HepG2 (cell line): ENCODE measurements around the gene PHRF1. TPM values are rescaled to one million over a fixed set of nuclear protein-coding genes. Genes with fewer than 3 reads are reported as not detected.

Source experiments
- ARHGAP35 ChIP-seq: sonication (generic); formaldehyde crosslinking; IDR thresholded peaks from 2 replicates; pipeline ENCODE4 v1.9.0; 2022; ENCODE audit warnings: mild to moderate bottlenecking, inconsistent platforms, moderate library complexity, missing genetic modification reagents, borderline replicate concordance
- ASH2L ChIP-seq: fragments of 300-600, 200-600 bp; sonication (generic); IDR thresholded peaks from 2 replicates; pipeline ENCODE4 v1.7.0; 2017; ENCODE audit warnings: low read depth, mild to moderate bottlenecking, moderate library complexity, mixed read lengths, low read length; ENCODE audit not compliant: insufficient read length
- CEBPB ChIP-seq: IDR thresholded peaks from 2 replicates; pipeline ENCODE4 v1.6.1; 2011; ENCODE audit warnings: low read depth, low read length, improper control_type of control experiment, borderline replicate concordance
- ELF3 ChIP-seq: IDR thresholded peaks from 2 replicates; pipeline ENCODE4 v1.6.1; 2016; ENCODE audit warnings: missing genetic modification reagents, missing compliant biosample characterization
- GABPA ChIP-seq, 2 experiments: IDR thresholded peaks; 2 replicates each; pipeline ENCODE4 v1.6.1; 2011 to 2016; ENCODE audit warnings: low read depth in 2 of 2, low read length in 1 of 2, missing biosample characterization in 1 of 2, missing genetic modification characterization in 1 of 2
- HCFC1 ChIP-seq: fragments of 150-350 bp; IDR thresholded peaks from 2 replicates; pipeline ENCODE4 v1.6.1; 2014; ENCODE audit warnings: low read depth, low read length
- HNF4G ChIP-seq, 2 experiments: sonication (generic) in 1 of 2; formaldehyde crosslinking in 1 of 2; IDR thresholded peaks; 2 replicates each; pipeline versions ENCODE4 v1.4.0 to v1.6.1; 2011 to 2020; ENCODE audit warnings: borderline replicate concordance in 2 of 2, low read depth in 2 of 2, mild to moderate bottlenecking in 2 of 2, low read length in 1 of 2, missing genetic modification reagents in 1 of 2, moderate library complexity in 1 of 2
- HOXD1 ChIP-seq: sonication (generic); formaldehyde crosslinking; IDR thresholded peaks from 2 replicates; pipeline ENCODE4 v1.5.0; 2020; ENCODE audit warnings: missing genetic modification reagents
- KDM2A ChIP-seq: sonication (generic); formaldehyde crosslinking; IDR thresholded peaks from 2 replicates; pipeline ENCODE4 v1.4.0; 2020; ENCODE audit warnings: low read depth, missing genetic modification reagents, borderline replicate concordance
- SP2 ChIP-seq: sonication (generic); formaldehyde crosslinking; IDR thresholded peaks from 2 replicates; pipeline ENCODE4 v1.5.1; 2020; ENCODE audit warnings: mild to moderate bottlenecking, missing genetic modification reagents
- SPEN ChIP-seq: sonication (generic); formaldehyde crosslinking; IDR thresholded peaks from 2 replicates; pipeline ENCODE4 v1.5.1; 2020; ENCODE audit warnings: low read depth, mild to moderate bottlenecking, missing genetic modification reagents
- ZNF556 ChIP-seq: sonication (generic); formaldehyde crosslinking; IDR thresholded peaks from 2 replicates; pipeline ENCODE4 v1.4.0; 2020; ENCODE audit warnings: mild to moderate bottlenecking, missing genetic modification reagents, borderline replicate concordance
- ZNF614 ChIP-seq: IDR thresholded peaks from 2 replicates; pipeline ENCODE4 v1.6.1; 2018; ENCODE audit warnings: missing biosample characterization, missing genetic modification reagents, inconsistent platforms, borderline replicate concordance
- ZNF709 ChIP-seq: sonication (generic); formaldehyde crosslinking; IDR thresholded peaks from 2 replicates; pipeline ENCODE4 v1.5.0; 2020; ENCODE audit warnings: mild to moderate bottlenecking, missing genetic modification reagents
- ZNF773 ChIP-seq: sonication (generic); formaldehyde crosslinking; IDR thresholded peaks from 2 replicates; pipeline ENCODE4 v1.4.0; 2020; ENCODE audit warnings: missing genetic modification reagents, borderline replicate concordance
- polyA plus RNA-seq, 8 experiments: library from polyadenylated mRNA; depleted of rRNA in 3 of 8; stranded (reverse) in 7 of 8; unstranded in 1 of 8; fragments of >200 nt; fragmentation: Illumina TruSeq in 4 of 8; extraction: Trizol in 4 of 8; gene quantifications; 2 replicates each; pipeline versions ENCODE4 v1.2.1 to v1.2.3, GENCODE V29; 2011 to 2016; ENCODE audit warnings: low read depth in 4 of 8, missing spikeins in 1 of 8, mixed read lengths in 1 of 8; ENCODE audit not compliant: insufficient read depth in 1 of 8
- total RNA-seq, 5 experiments: library from RNA; depleted of rRNA; stranded (reverse); fragments of >200 nt; fragmentation: Illumina TruSeq; extraction: Trizol; gene quantifications; 2 replicates each; pipeline ENCODE4 v1.2.3, GENCODE V29; 2016; ENCODE audit warnings: low read depth in 1 of 5
- TF ChIP-seq, protein P1 (sequence below): IDR thresholded peaks from 2 replicates; pipeline ENCODE4 v1.6.1; 2012; ENCODE audit warnings: inconsistent platforms
- TF ChIP-seq, protein P2 (sequence below): sonication (generic); formaldehyde crosslinking; IDR thresholded peaks from 2 replicates; pipeline ENCODE4 v1.5.1; 2020; ENCODE audit warnings: missing genetic modification reagents, mild to moderate bottlenecking, borderline replicate concordance
- TF ChIP-seq, protein P3 (sequence below): sonication (generic); formaldehyde crosslinking; IDR thresholded peaks from 2 replicates; pipeline ENCODE4 v1.4.0; 2020; ENCODE audit warnings: missing genetic modification reagents, mild to moderate bottlenecking, borderline replicate concordance
- TF ChIP-seq, protein P4 (sequence below): sonication (generic); formaldehyde crosslinking; IDR thresholded peaks from 2 replicates; pipeline ENCODE4 v1.9.0; 2022; ENCODE audit warnings: missing genetic modification reagents, mild to moderate bottlenecking, borderline replicate concordance
- TF ChIP-seq, protein P5 (sequence below): sonication (generic); formaldehyde crosslinking; IDR thresholded peaks from 2 replicates; pipeline ENCODE4 v1.5.0; 2020; ENCODE audit warnings: missing genetic modification reagents

Gene PHRF1
- total and polyA plus RNA-seq, 2 of the 13 experiments (the other 11 are each of a cell fraction or from before 2014, with no cell fraction given): 8.2 to 16.7 TPM

DNA sequence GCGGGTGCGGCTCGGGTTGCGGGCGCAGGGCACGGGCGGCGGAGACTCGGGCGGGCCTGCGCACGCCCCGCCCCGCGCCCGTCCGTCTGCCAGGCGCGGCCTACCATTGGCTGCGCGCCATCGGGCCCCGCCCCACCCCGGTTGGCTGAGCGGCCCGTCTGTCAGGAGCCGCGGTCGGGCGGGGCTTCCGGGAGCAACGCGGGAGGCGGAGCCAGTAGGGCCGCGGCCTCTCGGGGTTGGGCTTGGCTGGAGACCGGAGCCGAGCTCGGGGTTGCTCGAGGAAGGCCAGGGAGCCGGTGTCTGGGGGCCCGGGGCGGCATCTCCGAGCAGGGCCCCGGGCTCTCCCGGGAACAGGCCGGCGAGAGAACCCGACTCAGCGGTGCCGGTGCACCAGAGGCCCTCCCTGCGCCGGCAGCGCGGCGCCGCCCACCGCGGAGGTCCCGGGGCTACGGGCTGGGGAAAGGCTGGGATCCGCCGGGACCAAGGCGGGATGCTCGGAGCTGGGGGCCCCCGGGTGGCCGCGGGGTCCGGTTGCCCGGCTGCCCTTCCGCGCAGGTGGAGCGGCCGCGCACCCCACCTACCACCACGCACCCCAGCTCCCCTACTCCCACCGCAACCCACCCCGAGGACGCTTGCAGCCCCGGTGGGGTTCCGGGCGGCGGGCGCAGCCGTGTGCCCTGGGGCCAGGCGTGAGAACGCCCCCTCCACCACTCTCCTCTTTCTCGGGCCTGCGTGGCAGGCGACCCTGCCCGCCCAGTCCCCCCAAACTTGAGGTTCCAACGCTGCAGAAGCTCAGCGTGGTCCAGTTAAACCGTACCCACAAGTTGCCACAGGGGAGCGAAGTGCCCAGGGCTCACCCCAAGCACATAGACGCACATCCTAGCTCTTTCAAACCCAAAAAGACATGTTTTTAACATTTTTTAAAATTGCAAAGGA, 40.5 kb upstream of the PHRF1 start, which contains the start of gene HRAS (continued):
- TF ChIP-seq ARHGAP35 (CRISPR knock-in tag): no peak
- peak; percentile 63; the same call in 1 of the 2 replicates for TF ChIP-seq ZNF773 (CRISPR knock-in tag)
- TF ChIP-seq SPEN: peak; percentile 39; the same call in 1 of the 2 replicates
- TF ChIP-seq, protein P1, sequence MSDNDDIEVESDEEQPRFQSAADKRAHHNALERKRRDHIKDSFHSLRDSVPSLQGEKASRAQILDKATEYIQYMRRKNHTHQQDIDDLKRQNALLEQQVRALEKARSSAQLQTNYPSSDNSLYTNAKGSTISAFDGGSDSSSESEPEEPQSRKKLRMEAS: no peak; the same call in 1 of the 2 replicates
- no peak for TF ChIP-seq HOXD1
- no peak for TF ChIP-seq GABPA (IDR thresholded peaks at IDR 0.05; ENCODE audit: low read depth, low read length)
- peak; percentile 84 for TF ChIP-seq GABPA (CRISPR knock-in tag; IDR thresholded peaks at IDR 0.05; ENCODE audit: low read depth)
- TF ChIP-seq, protein P2, sequence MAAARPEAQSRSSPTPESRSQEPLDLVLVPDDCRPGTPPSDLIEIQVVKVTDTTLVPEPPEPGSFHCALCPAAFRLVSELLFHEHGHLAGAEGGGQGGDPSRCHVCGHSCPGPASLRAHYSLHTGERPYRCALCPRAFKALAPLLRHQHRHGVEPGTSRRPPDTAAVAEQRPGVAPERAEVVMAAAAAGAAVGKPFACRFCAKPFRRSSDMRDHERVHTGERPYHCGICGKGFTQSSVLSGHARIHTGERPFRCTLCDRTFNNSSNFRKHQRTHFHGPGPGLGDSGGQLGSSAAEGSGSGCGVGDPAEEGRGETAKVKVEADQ (CRISPR knock-in tag): peak; percentile 20; the same call in 1 of the 2 replicates
- 0 out of 2 replicates have a peak, but pooled peaks have one; percentile 46 for TF ChIP-seq ZNF556
- TF ChIP-seq CEBPB: no peak
- TF ChIP-seq, protein P3, sequence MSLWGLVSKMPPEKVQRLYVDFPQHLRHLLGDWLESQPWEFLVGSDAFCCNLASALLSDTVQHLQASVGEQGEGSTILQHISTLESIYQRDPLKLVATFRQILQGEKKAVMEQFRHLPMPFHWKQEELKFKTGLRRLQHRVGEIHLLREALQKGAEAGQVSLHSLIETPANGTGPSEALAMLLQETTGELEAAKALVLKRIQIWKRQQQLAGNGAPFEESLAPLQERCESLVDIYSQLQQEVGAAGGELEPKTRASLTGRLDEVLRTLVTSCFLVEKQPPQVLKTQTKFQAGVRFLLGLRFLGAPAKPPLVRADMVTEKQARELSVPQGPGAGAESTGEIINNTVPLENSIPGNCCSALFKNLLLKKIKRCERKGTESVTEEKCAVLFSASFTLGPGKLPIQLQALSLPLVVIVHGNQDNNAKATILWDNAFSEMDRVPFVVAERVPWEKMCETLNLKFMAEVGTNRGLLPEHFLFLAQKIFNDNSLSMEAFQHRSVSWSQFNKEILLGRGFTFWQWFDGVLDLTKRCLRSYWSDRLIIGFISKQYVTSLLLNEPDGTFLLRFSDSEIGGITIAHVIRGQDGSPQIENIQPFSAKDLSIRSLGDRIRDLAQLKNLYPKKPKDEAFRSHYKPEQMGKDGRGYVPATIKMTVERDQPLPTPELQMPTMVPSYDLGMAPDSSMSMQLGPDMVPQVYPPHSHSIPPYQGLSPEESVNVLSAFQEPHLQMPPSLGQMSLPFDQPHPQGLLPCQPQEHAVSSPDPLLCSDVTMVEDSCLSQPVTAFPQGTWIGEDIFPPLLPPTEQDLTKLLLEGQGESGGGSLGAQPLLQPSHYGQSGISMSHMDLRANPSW (CRISPR knock-in tag): no peak
- peak; percentile 82; the same call in 1 of the 2 replicates for TF ChIP-seq ZNF709 (CRISPR knock-in tag)
- TF ChIP-seq HNF4G (IDR thresholded peaks at IDR 0.05; ENCODE audit: borderline replicate concordance, low read depth, low read length): no peak
- peak; percentile 36; the same call in 1 of the 2 replicates for TF ChIP-seq HNF4G (CRISPR knock-in tag; IDR thresholded peaks at IDR 0.05; ENCODE audit: borderline replicate concordance, low read depth)
- peak; percentile 94 for TF ChIP-seq SP2 (CRISPR knock-in tag)
- TF ChIP-seq HCFC1: no peak
- TF ChIP-seq ASH2L: peak; percentile 37
- TF ChIP-seq, protein P4, sequence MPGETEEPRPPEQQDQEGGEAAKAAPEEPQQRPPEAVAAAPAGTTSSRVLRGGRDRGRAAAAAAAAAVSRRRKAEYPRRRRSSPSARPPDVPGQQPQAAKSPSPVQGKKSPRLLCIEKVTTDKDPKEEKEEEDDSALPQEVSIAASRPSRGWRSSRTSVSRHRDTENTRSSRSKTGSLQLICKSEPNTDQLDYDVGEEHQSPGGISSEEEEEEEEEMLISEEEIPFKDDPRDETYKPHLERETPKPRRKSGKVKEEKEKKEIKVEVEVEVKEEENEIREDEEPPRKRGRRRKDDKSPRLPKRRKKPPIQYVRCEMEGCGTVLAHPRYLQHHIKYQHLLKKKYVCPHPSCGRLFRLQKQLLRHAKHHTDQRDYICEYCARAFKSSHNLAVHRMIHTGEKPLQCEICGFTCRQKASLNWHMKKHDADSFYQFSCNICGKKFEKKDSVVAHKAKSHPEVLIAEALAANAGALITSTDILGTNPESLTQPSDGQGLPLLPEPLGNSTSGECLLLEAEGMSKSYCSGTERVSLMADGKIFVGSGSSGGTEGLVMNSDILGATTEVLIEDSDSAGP (CRISPR knock-in tag): peak; percentile 68; the same call in 1 of the 2 replicates
- peak; percentile 60 for TF ChIP-seq ELF3 (CRISPR knock-in tag)
- TF ChIP-seq ZNF614 (CRISPR knock-in tag): peak; percentile 65; the same call in 1 of the 2 replicates
- TF ChIP-seq, protein P5, sequence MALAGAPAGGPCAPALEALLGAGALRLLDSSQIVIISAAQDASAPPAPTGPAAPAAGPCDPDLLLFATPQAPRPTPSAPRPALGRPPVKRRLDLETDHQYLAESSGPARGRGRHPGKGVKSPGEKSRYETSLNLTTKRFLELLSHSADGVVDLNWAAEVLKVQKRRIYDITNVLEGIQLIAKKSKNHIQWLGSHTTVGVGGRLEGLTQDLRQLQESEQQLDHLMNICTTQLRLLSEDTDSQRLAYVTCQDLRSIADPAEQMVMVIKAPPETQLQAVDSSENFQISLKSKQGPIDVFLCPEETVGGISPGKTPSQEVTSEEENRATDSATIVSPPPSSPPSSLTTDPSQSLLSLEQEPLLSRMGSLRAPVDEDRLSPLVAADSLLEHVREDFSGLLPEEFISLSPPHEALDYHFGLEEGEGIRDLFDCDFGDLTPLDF: peak; percentile 63
- peak; percentile 74 for TF ChIP-seq KDM2A
